Measurements from ENCODE around the gene ARPC1A.

ARPC1A gene

GRCh38 chr7:99381664-99382075, 56.0 kb downstream of the ARPC1A start:
- Histone ChIP-seq H4K8ac (ENCODE audit: low read depth, low read length) (no peak overlapping the region), H3K27me3 (ENCODE audit: control insufficient read depth in 3 of 3, insufficient read depth in 3 of 3, low read depth in 1 of 3, low read length in 3 of 3) (no peaks in the 10 kb centered on the region), H3K14ac (ENCODE audit: low read length) (peak overlapping the region; percentile 56), H2BK5ac (ENCODE audit: low read length) (no peak overlapping the region), H2BK12ac (ENCODE audit: low read length) (no peak overlapping the region), H2AFZ (ENCODE audit: low read length) (no peak overlapping the region), H3K79me1 (ENCODE audit: low read depth, low read length) (peaks cover 6% of the 10 kb centered on the region), H3K4me3 (ENCODE audit: low read length in 2 of 2) (no peak overlapping the region), H3K4ac (ENCODE audit: low read length) (no peak overlapping the region), H3K18ac (ENCODE audit: low read length) (no peak overlapping the region), H2AK5ac (ENCODE audit: low read depth, low read length) (no peak overlapping the region), H3K4me2 (ENCODE audit: insufficient read depth, low read length, poor library complexity, severe bottlenecking) (no peak overlapping the region), H3K4me1 (ENCODE audit: control insufficient read depth in 2 of 2, insufficient read depth in 1 of 2, low read depth in 1 of 2, low read length in 2 of 2) (peaks cover 0 to 11% of the 10 kb centered on the region in 2 donors), H2BK120ac (ENCODE audit: low read depth, low read length) (peak overlapping the region; percentile 81), H3K9ac (ENCODE audit: low read depth, low read length, poor library complexity) (no peak overlapping the region), H4K91ac (ENCODE audit: low read depth, low read length, poor library complexity) (no peak overlapping the region), H3K36me3 (replicated peaks in 1 of 2; ENCODE audit: control insufficient read depth in 2 of 2, insufficient read depth in 2 of 2, low read length in 2 of 2) (peaks cover 3 to 8% of the 10 kb centered on the region in 2 donors), H3K9me3 (replicated peaks in 1 of 2; ENCODE audit: control insufficient read depth in 2 of 2, insufficient read depth in 1 of 2, low read depth in 1 of 2, low read length in 2 of 2) (no peaks in the 10 kb centered on the region), H3K27ac (replicated peaks; ENCODE audit: low read length) (no peak overlapping the region), H2BK15ac (ENCODE audit: low read length) (no peak overlapping the region), H3K23ac (ENCODE audit: low read depth, low read length, poor library complexity) (no peak overlapping the region)
- no CpG with 5 or more reads among the region's 7 CpGs for WGBS, 2 donors (ENCODE audit: extremely low coverage in 2 of 2, insufficient read length in 2 of 2, insufficient replicate concordance in 1 of 2)
- DNase-seq (ENCODE audit: low spot score): no peak

- no peak overlapping the region for H3K9ac ChIP-seq (ENCODE audit: low read depth, low read length, poor library complexity)
Measured at GRCh38 chr7:99383203-99383602, 57.5 kb downstream of the ARPC1A start.

DNA sequence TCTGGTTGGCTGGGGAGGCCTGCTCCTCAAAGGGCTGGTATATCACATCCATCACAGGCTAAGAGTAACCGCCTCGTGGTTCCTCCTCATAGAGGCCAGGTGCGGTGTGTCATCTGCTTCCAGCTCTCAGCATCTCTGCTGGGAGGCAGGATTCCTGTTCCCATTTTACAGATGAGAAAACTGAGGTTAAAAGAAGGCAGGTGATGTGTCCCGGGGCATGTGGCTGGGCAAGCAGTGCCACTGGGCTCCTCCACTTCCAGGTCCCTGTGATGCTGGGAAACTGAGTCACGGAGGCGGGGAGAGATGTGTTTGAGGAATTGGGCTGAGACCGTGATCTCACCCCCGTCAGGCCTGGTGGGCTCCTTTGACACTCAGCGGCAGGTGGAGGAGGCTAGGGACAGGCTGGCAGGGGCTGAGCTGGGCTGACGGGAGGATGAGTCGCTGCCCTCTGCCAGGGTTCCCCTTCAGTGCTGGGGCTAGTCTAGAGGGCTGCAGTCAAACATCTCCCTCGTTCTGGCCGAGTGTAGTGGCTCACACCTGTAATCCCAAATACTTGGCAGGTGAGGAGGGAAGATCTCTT, 58.2 kb downstream of the ARPC1A start:
- Histone ChIP-seq H3K9ac (ENCODE audit: low read depth, low read length, poor library complexity) (no peak overlapping the region), H2AK5ac (ENCODE audit: low read depth, low read length) (no peak overlapping the region), H3K27me3 (ENCODE audit: control insufficient read depth in 3 of 3, insufficient read depth in 3 of 3, low read depth in 1 of 3, low read length in 3 of 3) (no peaks in the 10 kb centered on the region), H3K9me3 (replicated peaks in 1 of 2; ENCODE audit: control insufficient read depth in 2 of 2, insufficient read depth in 1 of 2, low read depth in 1 of 2, low read length in 2 of 2) (no peaks in the 10 kb centered on the region), H3K4me1 (ENCODE audit: control insufficient read depth in 2 of 2, insufficient read depth in 1 of 2, low read depth in 1 of 2, low read length in 2 of 2) (peaks cover 0 to 11% of the 10 kb centered on the region in 2 donors), H3K79me1 (ENCODE audit: low read depth, low read length) (peaks cover 6% of the 10 kb centered on the region), H3K4ac (ENCODE audit: low read length) (no peak overlapping the region), H3K36me3 (replicated peaks in 1 of 2; ENCODE audit: control insufficient read depth in 2 of 2, insufficient read depth in 2 of 2, low read length in 2 of 2) (peaks cover 15% of the 10 kb centered on the region in 2 donors), H3K18ac (ENCODE audit: low read length) (no peak overlapping the region), H2BK15ac (ENCODE audit: low read length) (no peak overlapping the region), H3K27ac (replicated peaks; ENCODE audit: low read length) (no peak overlapping the region), H3K23ac (ENCODE audit: low read depth, low read length, poor library complexity) (no peak overlapping the region), H2BK5ac (ENCODE audit: low read length) (peak overlapping the region; percentile 39), H2AFZ (ENCODE audit: low read length) (no peak overlapping the region), H3K4me2 (ENCODE audit: insufficient read depth, low read length, poor library complexity, severe bottlenecking) (no peak overlapping the region), H2BK12ac (ENCODE audit: low read length) (no peak overlapping the region), H2BK120ac (ENCODE audit: low read depth, low read length) (no peak overlapping the region), H4K91ac (ENCODE audit: low read depth, low read length, poor library complexity) (no peak overlapping the region), H4K8ac (ENCODE audit: low read depth, low read length) (no peak overlapping the region), H3K14ac (ENCODE audit: low read length) (peak overlapping the region; percentile 58), H3K4me3 (ENCODE audit: low read length in 2 of 2) (no peak overlapping the region)
- DNase-seq (ENCODE audit: low spot score): no peak
- no CpG with 5 or more reads among the region's 13 CpGs for WGBS, 2 donors (ENCODE audit: extremely low coverage in 2 of 2, insufficient read length in 2 of 2, insufficient replicate concordance in 1 of 2)

More at GRCh38 chr7:99383203-99383602, 57.5 kb downstream of the ARPC1A start:
- H3K4me3 ChIP-seq (ENCODE audit: low read length in 2 of 2): no peak overlapping the region
- no peak overlapping the region for H4K8ac ChIP-seq (ENCODE audit: low read depth, low read length)
- no peak overlapping the region for H3K23ac ChIP-seq (ENCODE audit: low read depth, low read length, poor library complexity)
- no peak overlapping the region for H3K4ac ChIP-seq (ENCODE audit: low read length)
- H3K79me1 ChIP-seq (ENCODE audit: low read depth, low read length): peaks cover 6% of the 10 kb centered on the region
- H3K4me2 ChIP-seq (ENCODE audit: insufficient read depth, low read length, poor library complexity, severe bottlenecking): no peak overlapping the region
- H3K9me3 ChIP-seq (replicated peaks in 1 of 2; ENCODE audit: control insufficient read depth in 2 of 2, insufficient read depth in 1 of 2, low read depth in 1 of 2, low read length in 2 of 2): no peaks in the 10 kb centered on the region
- H3K36me3 ChIP-seq (replicated peaks in 1 of 2; ENCODE audit: control insufficient read depth in 2 of 2, insufficient read depth in 2 of 2, low read length in 2 of 2): peaks cover 12 to 13% of the 10 kb centered on the region in 2 donors
- no peak overlapping the region for H2BK12ac ChIP-seq (ENCODE audit: low read length)
- H2AK5ac ChIP-seq (ENCODE audit: low read depth, low read length): no peak overlapping the region
- H2AFZ ChIP-seq (ENCODE audit: low read length): no peak overlapping the region
- no peak overlapping the region for H2BK120ac ChIP-seq (ENCODE audit: low read depth, low read length)
- no peaks in the 10 kb centered on the region for H3K27me3 ChIP-seq (ENCODE audit: control insufficient read depth in 3 of 3, insufficient read depth in 3 of 3, low read depth in 1 of 3, low read length in 3 of 3)
- H3K18ac ChIP-seq (ENCODE audit: low read length): no peak overlapping the region
- DNase-seq (ENCODE audit: low spot score): no peak
- WGBS, 2 donors (ENCODE audit: extremely low coverage in 2 of 2, insufficient read length in 2 of 2, insufficient replicate concordance in 1 of 2): no CpG with 5 or more reads among the region's 10 CpGs
- no peak overlapping the region for H3K14ac ChIP-seq (ENCODE audit: low read length)
- H2BK15ac ChIP-seq (ENCODE audit: low read length): no peak overlapping the region
- H4K91ac ChIP-seq (ENCODE audit: low read depth, low read length, poor library complexity): no peak overlapping the region
- no peak overlapping the region for H2BK5ac ChIP-seq (ENCODE audit: low read length)
- H3K4me1 ChIP-seq (ENCODE audit: control insufficient read depth in 2 of 2, insufficient read depth in 1 of 2, low read depth in 1 of 2, low read length in 2 of 2): peaks cover 0 to 11% of the 10 kb centered on the region in 2 donors
- H3K27ac ChIP-seq (replicated peaks; ENCODE audit: low read length): no peak overlapping the region

DNA sequence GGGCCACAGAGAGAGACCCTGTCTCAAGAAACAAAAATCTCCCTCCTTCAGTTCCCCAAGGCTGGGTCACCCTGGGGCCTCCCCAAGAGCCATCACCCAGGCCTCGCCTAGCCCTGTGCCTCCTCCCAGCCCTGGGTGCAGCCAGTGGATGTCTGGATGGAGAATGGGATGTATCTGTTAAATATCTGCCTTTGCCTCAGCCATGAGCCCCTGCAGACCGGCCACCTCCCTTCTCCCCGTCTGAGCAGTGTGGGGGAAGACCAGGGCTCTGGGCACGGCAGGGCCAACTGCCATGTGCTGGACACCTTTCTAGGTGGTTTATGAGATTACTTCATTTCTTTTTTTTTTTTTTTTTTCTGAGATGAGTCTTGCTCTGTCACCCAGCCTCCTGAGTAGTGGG, 58.8 kb downstream of the ARPC1A start:
- no peak overlapping the region for H2BK15ac ChIP-seq (ENCODE audit: low read length)
- peaks cover 7% of the 10 kb centered on the region for H3K79me1 ChIP-seq (ENCODE audit: low read depth, low read length)
- H4K8ac ChIP-seq (ENCODE audit: low read depth, low read length): no peak overlapping the region
- H2AK5ac ChIP-seq (ENCODE audit: low read depth, low read length): no peak overlapping the region
- no peak overlapping the region for H3K4me2 ChIP-seq (ENCODE audit: insufficient read depth, low read length, poor library complexity, severe bottlenecking)
- H3K14ac ChIP-seq (ENCODE audit: low read length): no peak overlapping the region
- no CpG with 5 or more reads among the region's 4 CpGs for WGBS, 2 donors (ENCODE audit: extremely low coverage in 2 of 2, insufficient read length in 2 of 2, insufficient replicate concordance in 1 of 2)
- no peak for DNase-seq (ENCODE audit: low spot score)
- no peaks in the 10 kb centered on the region for H3K9me3 ChIP-seq (replicated peaks in 1 of 2; ENCODE audit: control insufficient read depth in 2 of 2, insufficient read depth in 1 of 2, low read depth in 1 of 2, low read length in 2 of 2)
- no peak overlapping the region for H3K18ac ChIP-seq (ENCODE audit: low read length)
- H3K9ac ChIP-seq (ENCODE audit: low read depth, low read length, poor library complexity): no peak overlapping the region
- H2BK12ac ChIP-seq (ENCODE audit: low read length): no peak overlapping the region
- H3K4ac ChIP-seq (ENCODE audit: low read length): peak overlapping the region; percentile 89
- no peak overlapping the region for H3K27ac ChIP-seq (replicated peaks; ENCODE audit: low read length)
- H2BK5ac ChIP-seq (ENCODE audit: low read length): peak overlapping the region; percentile 39
- H2AFZ ChIP-seq (ENCODE audit: low read length): no peak overlapping the region
- H3K4me3 ChIP-seq (ENCODE audit: low read length in 2 of 2): no peak overlapping the region
- H3K36me3 ChIP-seq (replicated peaks in 1 of 2; ENCODE audit: control insufficient read depth in 2 of 2, insufficient read depth in 2 of 2, low read length in 2 of 2): peaks cover 16 to 18% of the 10 kb centered on the region in 2 donors
- peaks cover 0 to 11% of the 10 kb centered on the region in 2 donors for H3K4me1 ChIP-seq (ENCODE audit: control insufficient read depth in 2 of 2, insufficient read depth in 1 of 2, low read depth in 1 of 2, low read length in 2 of 2)
- H4K91ac ChIP-seq (ENCODE audit: low read depth, low read length, poor library complexity): no peak overlapping the region
- no peak overlapping the region for H2BK120ac ChIP-seq (ENCODE audit: low read depth, low read length)
- no peak overlapping the region for H3K23ac ChIP-seq (ENCODE audit: low read depth, low read length, poor library complexity)
- no peaks in the 10 kb centered on the region for H3K27me3 ChIP-seq (ENCODE audit: control insufficient read depth in 3 of 3, insufficient read depth in 3 of 3, low read depth in 1 of 3, low read length in 3 of 3)
